Measurements from ENCODE around the gene ADGRB3.

DNA sequence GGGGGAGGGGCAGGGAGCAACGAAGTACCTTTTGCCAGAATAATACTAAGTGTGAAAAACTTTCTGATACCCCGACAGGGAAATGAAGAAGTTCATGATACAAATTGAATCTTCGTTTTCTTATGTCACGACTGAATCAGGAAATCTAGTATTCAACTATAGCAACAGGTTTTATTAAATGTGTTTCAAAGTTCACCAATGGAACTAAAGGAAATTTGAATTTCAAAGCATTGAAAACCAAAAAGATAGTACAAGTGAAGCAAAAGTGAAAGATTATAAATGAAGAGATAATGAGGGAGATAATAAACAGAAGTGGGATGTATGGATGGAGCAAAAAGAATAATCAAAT is 333.2 kb downstream of the ADGRB3 start:
- TF ChIP-seq EZH2 (IDR thresholded peaks at IDR 0.05; ENCODE audit: borderline replicate concordance, insufficient read depth, low read depth, low read length, poor library complexity, severe bottlenecking) = no peak
- TF ChIP-seq, protein P1, sequence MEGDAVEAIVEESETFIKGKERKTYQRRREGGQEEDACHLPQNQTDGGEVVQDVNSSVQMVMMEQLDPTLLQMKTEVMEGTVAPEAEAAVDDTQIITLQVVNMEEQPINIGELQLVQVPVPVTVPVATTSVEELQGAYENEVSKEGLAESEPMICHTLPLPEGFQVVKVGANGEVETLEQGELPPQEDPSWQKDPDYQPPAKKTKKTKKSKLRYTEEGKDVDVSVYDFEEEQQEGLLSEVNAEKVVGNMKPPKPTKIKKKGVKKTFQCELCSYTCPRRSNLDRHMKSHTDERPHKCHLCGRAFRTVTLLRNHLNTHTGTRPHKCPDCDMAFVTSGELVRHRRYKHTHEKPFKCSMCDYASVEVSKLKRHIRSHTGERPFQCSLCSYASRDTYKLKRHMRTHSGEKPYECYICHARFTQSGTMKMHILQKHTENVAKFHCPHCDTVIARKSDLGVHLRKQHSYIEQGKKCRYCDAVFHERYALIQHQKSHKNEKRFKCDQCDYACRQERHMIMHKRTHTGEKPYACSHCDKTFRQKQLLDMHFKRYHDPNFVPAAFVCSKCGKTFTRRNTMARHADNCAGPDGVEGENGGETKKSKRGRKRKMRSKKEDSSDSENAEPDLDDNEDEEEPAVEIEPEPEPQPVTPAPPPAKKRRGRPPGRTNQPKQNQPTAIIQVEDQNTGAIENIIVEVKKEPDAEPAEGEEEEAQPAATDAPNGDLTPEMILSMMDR (IDR thresholded peaks at IDR 0.05) = peak; percentile 50
